ENCODE results near the gene ZNF74. TPM values are rescaled to one million over a fixed set of nuclear protein-coding genes. Genes with fewer than 3 reads are reported as not detected.
A peak's percentile ranks its signal among the peaks of the same experiment; 100 is the strongest.
"Not testable (repeated sequence)": the region's sequence is repeated elsewhere in the genome, so short reads cannot be mapped to it uniquely, and the experiment has no call there.

Gene ZNF74
- 1.2 TPM for total RNA-seq

DNA sequence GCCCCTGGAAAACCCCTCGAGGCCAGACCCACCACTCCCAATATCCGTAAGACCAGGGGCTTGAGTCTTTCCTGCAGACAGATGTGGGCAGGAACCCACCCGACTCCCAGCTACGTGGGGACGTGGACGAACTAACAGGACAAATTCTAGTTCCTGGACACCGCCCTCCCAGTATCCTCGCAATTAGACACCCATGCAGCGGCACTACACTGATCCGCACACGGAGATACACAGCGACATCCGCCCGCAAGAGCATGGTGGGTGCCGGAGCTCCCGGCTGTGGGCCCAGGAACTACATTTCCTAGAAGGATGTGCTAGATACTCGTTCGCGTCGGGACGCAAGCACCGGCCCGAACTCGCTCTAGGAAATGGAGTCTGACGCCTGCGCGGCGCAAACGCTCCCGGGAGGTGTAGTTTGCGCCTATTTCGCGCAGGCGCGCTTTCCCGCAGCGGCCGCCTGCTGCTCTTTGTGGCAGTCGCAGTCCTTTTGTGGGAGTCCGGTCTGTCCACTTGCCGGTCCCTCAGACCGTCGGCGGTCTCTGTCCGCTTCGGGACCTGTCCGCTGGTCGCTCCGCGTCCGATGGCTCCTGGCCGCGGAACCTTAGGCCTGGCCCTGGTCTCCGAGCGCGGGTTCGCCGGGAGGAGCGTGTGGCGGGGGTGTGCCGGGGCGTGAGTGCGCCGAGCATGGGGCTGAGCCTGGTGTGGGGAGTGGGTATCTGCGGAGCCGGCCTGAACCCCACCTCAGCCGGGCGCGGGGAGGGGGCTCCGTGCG is at the start of gene ZNF74:
ZNF74 (plus strand) TSS at position 447 of the 772 bp plus-strand sequence. CDS start 478 bp downstream, outside the sequence.
- Histone ChIP-seq H3K4me3 (ENCODE audit: low read length) (peak within 1 kb of the TSS; percentile 70), H3K27me3 (ENCODE audit: insufficient read depth, low read length) (no peaks in the 10 kb centered on the region), H3K4me1 (ENCODE audit: insufficient read depth, low read length) (peaks cover 30% of the 10 kb centered on the region), H3K9me3 (ENCODE audit: low read depth, low read length) (no peaks in the 10 kb centered on the region)

DNA sequence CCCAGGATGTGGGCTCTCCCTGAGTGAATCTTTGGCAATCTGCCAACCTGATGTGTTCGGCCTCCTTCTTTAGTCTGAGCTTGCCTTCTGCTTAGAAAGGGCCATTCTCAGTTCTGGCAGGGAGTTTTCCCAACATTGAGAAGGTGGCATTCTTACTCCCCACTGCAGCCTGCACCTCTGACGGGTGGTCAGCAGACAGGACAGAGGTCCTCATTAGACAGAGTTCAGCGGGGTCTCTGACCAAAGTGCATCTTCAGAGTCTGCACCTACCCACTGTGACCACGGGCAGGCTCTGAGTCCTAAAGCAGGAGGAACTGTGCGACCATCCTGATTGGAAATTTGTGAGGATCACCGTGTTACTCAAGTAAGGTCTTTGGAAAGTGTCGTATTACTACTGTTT is 47.4 kb upstream of the ZNF74 start:
- not testable (repeated sequence) for H3K4me1 ChIP-seq (ENCODE audit: insufficient read depth, low read length); H3K9me3 ChIP-seq (ENCODE audit: low read depth, low read length); H3K4me3 ChIP-seq (ENCODE audit: low read length); H3K27me3 ChIP-seq (ENCODE audit: insufficient read depth, low read length)

DNA sequence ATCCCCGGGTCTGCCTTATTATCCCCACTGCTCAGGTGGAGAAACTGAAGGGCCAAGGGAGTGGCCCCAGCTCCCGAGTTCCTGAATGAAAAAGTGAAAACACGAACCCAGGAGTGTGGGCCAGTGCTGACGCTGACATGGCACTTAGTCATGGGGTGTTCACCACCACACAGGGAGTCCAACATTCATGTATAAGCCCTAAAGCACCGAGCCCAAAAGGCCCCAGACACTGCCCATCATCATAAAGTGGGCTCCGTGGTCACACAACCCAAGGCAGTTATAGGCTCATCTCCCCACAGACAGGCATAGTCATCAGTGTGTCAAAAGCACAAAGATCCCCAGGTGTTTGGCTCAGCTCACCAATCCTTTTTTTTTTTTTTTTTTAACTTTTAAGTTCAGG is 41.4 kb upstream of the ZNF74 start:
- not testable (repeated sequence) for H3K9me3 ChIP-seq (ENCODE audit: low read depth, low read length); H3K27me3 ChIP-seq (ENCODE audit: insufficient read depth, low read length); H3K4me1 ChIP-seq (ENCODE audit: insufficient read depth, low read length); H3K4me3 ChIP-seq (ENCODE audit: low read length)

DNA sequence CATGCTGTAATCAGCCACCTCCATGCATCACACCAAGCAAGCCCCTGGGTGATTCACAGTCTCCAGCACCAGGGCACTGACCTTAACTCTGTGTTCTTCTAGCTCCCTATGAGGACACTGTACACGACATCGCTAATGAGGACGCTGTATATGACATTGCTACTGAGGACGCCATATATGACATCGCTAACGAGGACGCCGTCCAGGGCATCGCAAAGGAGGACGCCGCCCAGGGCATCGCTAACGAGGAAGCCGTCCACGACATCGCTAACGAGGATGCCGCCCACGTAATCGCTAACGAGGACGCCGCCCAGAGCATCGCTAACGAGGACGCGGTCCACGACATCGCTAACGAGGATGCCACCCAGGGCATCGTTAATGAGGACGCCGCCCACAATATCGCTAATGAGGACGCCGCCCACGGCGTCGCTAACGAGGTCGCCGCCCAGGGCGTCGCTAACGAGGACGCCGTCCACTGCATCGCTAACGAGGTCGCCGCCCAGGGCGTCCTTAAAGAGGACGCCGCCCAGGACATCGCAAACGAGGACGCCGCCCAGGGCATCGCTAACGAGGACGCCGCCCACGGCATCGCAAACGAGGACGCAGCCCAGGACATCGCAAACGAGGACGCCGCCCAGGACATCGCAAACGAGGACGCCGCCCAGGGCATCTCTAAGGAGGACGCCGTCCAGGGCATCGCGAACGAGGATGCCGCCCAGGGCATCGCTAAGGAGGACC is 39.5 kb upstream of the ZNF74 start:
- Histone ChIP-seq H3K4me3 (ENCODE audit: low read length) (no peak overlapping the region), H3K27me3 (ENCODE audit: insufficient read depth, low read length) (no peaks in the 10 kb centered on the region), H3K4me1 (ENCODE audit: insufficient read depth, low read length) (no peaks in the 10 kb centered on the region), H3K9me3 (ENCODE audit: low read depth, low read length) (no peaks in the 10 kb centered on the region)

DNA sequence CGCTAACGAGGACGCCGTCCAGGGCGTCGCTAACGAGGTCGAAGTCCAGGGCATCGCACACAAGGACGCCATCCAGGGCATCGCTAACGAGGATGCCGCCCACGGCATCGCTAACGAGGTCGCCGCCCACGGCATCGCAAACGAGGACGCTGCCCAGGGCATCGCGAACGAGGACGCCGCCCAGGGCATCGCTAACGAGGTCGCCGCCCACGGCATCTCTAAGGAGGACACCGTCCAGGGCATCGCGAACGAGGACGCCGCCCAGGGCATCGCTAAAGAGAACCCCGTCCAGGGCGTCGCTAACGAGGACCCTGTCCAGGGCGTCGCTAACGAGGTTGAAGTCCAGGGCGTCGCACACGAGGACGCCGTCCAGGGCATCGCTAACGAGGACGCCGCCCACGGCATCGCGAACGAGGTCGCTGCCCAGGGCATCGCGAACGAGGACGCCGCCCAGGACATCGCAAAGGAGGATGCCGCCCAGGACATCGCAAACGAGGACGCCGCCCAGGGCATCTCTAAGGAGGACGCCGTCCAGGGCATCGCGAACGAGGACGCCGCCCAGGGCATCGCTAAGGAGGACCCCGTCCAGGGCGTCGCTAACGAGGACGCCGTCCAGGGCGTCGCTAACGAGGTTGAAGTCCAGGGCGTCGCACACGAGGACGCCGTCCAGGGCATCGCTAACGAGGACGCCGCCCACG is 37.9 kb upstream of the ZNF74 start:
- not testable (repeated sequence) for H3K4me1 ChIP-seq (ENCODE audit: insufficient read depth, low read length); H3K4me3 ChIP-seq (ENCODE audit: low read length); H3K9me3 ChIP-seq (ENCODE audit: low read depth, low read length); H3K27me3 ChIP-seq (ENCODE audit: insufficient read depth, low read length)

DNA sequence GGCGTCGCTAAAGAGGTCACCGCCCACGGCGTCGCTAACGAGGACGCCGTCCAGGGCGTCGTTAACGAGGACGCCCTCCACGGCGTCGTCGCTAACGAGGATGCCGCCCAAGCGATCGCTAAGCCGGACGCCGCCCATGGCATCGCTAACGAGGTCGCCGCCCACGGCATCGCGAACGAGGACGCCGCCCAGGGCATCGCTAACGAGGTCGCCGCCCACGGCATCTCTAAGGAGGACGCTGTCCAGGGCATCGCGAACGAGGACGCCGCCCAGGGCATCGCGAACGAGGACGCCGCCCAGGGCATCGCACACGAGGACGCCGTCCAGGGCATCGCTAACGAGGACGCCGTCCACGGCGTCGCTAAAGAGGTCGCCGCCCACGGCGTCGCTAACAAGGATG is 37.0 kb upstream of the ZNF74 start:
- H3K27me3 ChIP-seq (ENCODE audit: insufficient read depth, low read length); H3K4me3 ChIP-seq (ENCODE audit: low read length); H3K4me1 ChIP-seq (ENCODE audit: insufficient read depth, low read length); H3K9me3 ChIP-seq (ENCODE audit: low read depth, low read length): not testable (repeated sequence)

DNA sequence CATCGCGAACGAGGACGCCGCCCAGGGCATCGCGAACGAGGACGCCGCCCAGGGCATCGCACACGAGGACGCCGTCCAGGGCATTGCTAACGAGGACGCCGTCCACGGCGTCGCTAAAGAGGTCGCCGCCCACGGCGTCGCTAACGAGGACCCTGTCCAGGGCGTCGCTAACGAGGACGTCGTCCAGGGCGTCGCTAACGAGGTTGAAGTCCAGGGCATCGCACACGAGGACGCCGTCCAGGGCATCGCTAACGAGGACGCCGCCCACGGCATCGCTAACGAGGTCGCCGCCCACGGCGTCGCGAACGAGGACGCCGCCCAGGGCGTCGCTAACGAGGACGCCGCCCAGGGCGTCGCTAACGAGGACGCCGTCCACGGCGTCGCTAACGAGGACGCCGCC is 36.0 kb upstream of the ZNF74 start:
- H3K4me1 ChIP-seq (ENCODE audit: insufficient read depth, low read length); H3K4me3 ChIP-seq (ENCODE audit: low read length); H3K27me3 ChIP-seq (ENCODE audit: insufficient read depth, low read length); H3K9me3 ChIP-seq (ENCODE audit: low read depth, low read length): not testable (repeated sequence)

DNA sequence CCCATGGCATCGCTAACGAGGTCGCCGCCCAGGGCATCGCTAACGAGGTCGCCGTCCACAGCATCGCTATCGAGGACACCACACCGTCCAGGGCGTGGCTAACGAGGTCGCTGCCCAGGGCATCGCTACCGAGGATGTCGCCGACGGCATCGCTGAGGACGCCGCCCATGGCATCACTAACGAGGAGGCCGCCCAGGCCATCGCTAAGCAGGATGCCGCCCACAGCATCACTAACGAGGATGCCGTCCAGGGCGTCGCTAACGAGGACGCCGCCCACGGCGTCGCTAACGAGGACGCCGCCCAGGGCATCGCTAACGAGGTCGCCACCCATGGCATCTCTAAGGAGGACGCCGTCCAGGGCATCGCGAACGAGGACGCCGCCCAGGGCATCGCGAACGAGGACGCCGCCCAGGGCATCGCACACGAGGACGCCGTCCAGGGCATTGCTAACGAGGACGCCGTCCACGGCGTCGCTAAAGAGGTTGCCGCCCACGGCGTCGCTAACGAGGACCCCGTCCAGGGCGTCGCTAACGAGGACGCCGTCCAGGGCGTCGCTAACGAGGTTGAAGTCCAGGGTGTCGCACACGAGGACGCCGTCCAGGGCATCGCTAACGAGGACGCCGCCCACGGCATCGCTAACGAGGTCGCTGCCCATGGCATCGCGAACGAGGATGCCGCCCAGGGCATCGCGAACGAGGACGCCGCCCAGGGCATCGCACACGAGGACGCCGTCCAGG is 35.3 kb upstream of the ZNF74 start:
- H3K4me3 ChIP-seq (ENCODE audit: low read length); H3K27me3 ChIP-seq (ENCODE audit: insufficient read depth, low read length); H3K4me1 ChIP-seq (ENCODE audit: insufficient read depth, low read length); H3K9me3 ChIP-seq (ENCODE audit: low read depth, low read length): not testable (repeated sequence)

- not testable (repeated sequence) for H3K4me3 ChIP-seq (ENCODE audit: low read length); H3K9me3 ChIP-seq (ENCODE audit: low read depth, low read length); H3K27me3 ChIP-seq (ENCODE audit: insufficient read depth, low read length)
These were observed 33.7 kb upstream of the ZNF74 start for GRCh38 chr22:20360261-20360660.

DNA sequence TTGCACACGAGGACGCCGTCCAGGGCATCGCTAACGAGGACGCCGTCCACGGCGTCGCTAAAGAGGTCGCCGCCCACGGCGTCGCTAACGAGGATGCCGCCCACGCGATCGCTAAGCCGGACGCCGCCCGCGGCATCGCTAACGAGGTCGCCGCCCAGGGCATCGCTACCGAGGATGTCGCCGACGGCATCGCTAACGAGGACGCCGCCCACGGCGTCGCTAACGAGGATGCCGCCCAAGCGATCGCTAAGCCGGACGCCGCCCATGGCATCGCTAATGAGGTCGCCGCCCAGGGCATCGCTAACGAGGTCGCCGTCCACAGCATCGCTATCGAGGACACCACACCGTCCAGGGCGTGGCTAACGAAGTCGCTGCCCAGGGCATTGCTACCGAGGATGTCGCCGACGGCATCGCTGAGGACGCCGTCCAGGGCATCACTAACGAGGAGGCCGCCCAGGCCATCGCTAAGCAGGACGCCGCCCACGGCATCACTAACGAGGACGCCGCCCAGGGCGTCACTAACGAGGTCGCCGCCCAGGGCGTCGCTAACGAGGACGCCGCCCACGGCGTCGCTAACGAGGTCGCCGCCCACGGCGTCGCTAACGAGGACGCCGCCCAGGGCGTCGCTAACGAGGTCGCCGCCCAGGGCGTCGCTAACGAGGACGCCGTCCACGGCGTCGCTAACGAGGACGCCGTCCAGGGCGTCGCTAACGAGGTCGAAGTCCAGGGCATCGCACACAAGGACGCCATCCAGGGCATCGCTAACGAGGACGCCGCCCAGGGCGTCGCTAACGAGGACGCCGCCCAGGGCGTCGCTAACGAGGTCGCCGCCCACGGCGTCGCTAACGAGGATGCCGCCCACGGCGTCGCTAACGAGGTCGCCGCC is 32.8 kb upstream of the ZNF74 start:
- not testable (repeated sequence) for H3K4me3 ChIP-seq (ENCODE audit: low read length); H3K9me3 ChIP-seq (ENCODE audit: low read depth, low read length); H3K27me3 ChIP-seq (ENCODE audit: insufficient read depth, low read length)
- H3K4me1 ChIP-seq (ENCODE audit: insufficient read depth, low read length) = peaks cover 15% of the 10 kb centered on the region

More at GRCh38 chr22:20360261-20360660, 33.7 kb upstream of the ZNF74 start:
- peaks cover 13% of the 10 kb centered on the region for H3K4me1 ChIP-seq (ENCODE audit: insufficient read depth, low read length)

DNA sequence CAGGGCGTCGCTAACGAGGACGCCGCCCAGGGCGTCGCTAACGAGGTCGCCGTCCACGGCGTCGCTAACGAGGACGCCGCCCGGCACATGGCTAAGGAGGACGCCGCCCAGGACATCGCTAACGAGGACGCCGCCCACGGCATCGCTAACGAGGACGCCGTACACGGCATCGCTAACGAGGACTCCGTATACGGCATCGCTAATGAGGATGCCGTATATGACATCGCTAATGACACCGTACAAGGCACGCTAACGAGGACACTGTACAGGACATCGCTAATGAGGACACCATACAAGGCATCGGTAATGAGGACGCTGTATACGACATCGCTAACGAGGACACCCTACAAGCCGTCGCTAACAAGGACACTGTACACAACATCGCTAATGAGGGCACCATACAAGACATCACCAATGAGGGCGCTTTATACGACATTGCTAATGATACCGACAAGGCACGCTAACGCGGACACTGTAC is 32.2 kb upstream of the ZNF74 start:
- not testable (repeated sequence) for H3K9me3 ChIP-seq (ENCODE audit: low read depth, low read length); H3K4me3 ChIP-seq (ENCODE audit: low read length); H3K27me3 ChIP-seq (ENCODE audit: insufficient read depth, low read length)
- peaks cover 15% of the 10 kb centered on the region for H3K4me1 ChIP-seq (ENCODE audit: insufficient read depth, low read length)

DNA sequence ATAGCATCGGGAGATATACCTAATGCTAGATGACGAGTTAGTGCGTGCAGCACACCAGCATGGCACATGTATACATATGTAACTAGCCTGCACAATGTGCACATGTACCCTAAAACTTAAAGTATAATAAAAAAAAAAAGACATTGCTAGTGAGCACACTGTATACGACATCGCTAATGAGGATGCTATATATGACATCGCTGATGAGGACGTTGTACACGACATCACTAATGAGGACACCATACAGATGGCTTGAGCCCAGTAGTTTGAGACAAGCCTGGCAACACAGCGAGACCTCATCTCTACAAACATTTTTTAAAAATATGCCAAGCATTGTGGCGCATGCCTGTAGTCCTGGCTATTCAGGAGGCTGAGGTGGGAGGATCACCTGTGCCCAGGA is 31.5 kb upstream of the ZNF74 start:
- H3K4me1 ChIP-seq (ENCODE audit: insufficient read depth, low read length) = peaks cover 15% of the 10 kb centered on the region
- H3K9me3 ChIP-seq (ENCODE audit: low read depth, low read length); H3K4me3 ChIP-seq (ENCODE audit: low read length); H3K27me3 ChIP-seq (ENCODE audit: insufficient read depth, low read length): not testable (repeated sequence)

DNA sequence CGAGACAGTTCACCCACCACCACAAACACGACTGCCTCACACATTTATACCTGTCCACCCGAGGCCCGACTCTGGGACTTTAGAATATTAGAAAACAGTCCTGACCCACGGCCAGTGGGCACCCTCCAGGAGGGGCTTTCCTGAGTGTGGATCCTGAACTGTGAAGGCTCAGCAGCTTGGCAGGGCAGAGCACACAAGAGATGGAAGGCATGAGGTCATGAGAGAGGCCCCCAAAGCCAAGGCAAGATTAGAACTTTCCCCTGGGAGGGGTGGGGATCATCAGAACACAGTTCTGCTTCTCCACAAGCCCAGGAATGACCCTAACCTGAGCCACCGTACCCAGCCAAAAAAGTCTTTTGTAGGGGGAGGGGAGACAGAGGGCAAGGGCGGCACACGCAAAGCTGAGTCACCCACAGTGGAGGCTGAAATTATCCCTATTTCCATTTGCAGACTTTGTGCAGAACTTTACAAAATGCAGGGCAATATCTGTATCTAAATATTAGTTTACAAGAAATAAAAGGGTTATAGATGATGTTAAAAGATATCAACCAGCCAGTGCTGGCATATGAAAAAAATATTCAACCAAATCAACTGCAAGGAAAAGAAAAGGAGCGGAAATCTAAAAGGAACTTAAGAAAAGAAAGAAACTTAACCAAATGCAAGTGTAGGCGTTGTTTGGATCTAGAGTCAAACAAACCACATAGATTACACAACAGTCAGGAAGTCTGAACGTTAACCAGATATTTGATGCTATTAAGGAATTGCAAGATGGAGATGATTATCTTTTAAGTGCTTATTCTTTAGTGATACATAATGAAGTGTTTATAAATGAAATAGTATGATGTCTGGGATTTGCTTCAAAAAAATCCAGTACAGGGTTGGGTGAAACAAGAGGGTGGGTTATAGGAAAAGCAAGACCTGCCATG is 29.4 kb upstream of the ZNF74 start:
- not testable (repeated sequence) for H3K9me3 ChIP-seq (ENCODE audit: low read depth, low read length); H3K27me3 ChIP-seq (ENCODE audit: insufficient read depth, low read length); H3K4me3 ChIP-seq (ENCODE audit: low read length)
- H3K4me1 ChIP-seq (ENCODE audit: insufficient read depth, low read length) = peaks cover 15% of the 10 kb centered on the region
